Measurements from ENCODE around the gene GTF2H1. TPM values are rescaled to one million over a fixed set of nuclear protein-coding genes. Genes with fewer than 3 reads are reported as not detected.

GTF2H1 gene
- total RNA-seq, 2 donors from 2014 or later: 34.8 to 89.0 TPM

DNA sequence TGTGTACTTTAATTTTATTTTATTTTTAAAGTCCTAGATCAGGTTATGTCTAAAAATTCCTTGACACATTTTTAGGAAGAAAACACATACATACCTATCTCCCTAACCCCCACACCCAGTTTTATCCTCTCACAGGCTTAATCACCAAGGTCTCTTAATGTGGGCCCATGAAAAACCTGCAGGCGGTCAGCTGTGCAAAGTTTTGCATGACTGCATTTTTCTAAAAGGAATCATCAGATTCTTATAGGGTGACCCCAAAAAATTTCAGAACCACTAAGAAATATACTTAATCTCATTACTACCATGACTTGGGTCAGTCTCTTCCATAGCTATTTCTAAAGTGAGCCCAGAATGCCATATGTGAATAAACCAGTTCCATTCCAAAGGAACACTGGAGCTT is 36.5 kb upstream of the GTF2H1 start:
- no peaks in the 10 kb centered on the region for H3K4me1 ChIP-seq (replicated peaks)
- intact Hi-C loops (cut with DNase I): no loop called here

DNA sequence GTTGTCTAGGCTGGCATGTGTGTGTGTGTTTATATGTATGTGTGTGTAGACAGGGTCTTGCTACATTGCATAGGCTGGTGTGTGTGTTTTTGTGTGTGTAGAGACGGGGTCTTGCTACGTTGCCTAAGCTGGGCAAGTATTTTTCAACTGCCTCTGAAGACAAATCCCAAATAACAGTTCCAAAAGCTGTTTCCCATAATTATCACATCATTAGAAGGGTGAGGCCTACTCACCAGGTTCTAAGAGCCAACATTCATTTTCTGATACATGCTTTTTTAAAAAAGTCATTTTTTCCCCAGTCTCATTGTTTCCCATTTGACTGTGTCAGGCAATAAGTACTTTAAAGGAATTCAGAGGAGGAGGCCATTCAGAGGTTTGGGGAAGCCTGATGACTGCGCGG is 33.5 kb upstream of the GTF2H1 start:
- H3K9me3 ChIP-seq: no peaks in the 10 kb centered on the region
- H3K36me3 ChIP-seq: peaks cover 0 to 5% of the 10 kb centered on the region in 2 donors
- intact Hi-C loops (cut with DNase I): no loop called here
- 94% methylated on average over 4 of the region's 4 CpGs for WGBS
- H3K4me1 ChIP-seq (replicated peaks): no peaks in the 10 kb centered on the region
- TF ChIP-seq CTCF (IDR thresholded peaks at IDR 0.05) (no peak), POLR2AphosphoS5 (IDR thresholded peaks at IDR 0.05) (no peak), POLR2A (IDR thresholded peaks at IDR 0.05) (no peak)
- H3K4me3 ChIP-seq: no peak overlapping the region
- H3K27ac ChIP-seq: no peak overlapping the region
- DNase-seq (ENCODE audit: low spot score): no peak
- H3K27me3 ChIP-seq (replicated peaks; ENCODE audit: insufficient read depth): no peaks in the 10 kb centered on the region

More for the DNA sequence above, 36.5 kb upstream of the GTF2H1 start:
- TF ChIP-seq POLR2AphosphoS5 (IDR thresholded peaks at IDR 0.05): no peak
- TF ChIP-seq POLR2A (IDR thresholded peaks at IDR 0.05): no peak
- TF ChIP-seq CTCF (IDR thresholded peaks at IDR 0.05): no peak
- Histone ChIP-seq H3K27me3 (replicated peaks; ENCODE audit: insufficient read depth) (no peaks in the 10 kb centered on the region), H3K4me3 (no peak overlapping the region), H3K9me3 (no peaks in the 10 kb centered on the region), H3K36me3 (no peaks in the 10 kb centered on the region), H3K27ac (no peak overlapping the region)
- 100% methylated on average over 1 of the region's 1 CpG for WGBS
- DNase-seq (ENCODE audit: low spot score): no peak

GRCh38 chr11:18294862-18295261 is 27.5 kb upstream of the GTF2H1 start:
- Histone ChIP-seq H3K27me3 (replicated peaks; ENCODE audit: insufficient read depth) (no peaks in the 10 kb centered on the region), H3K4me1 (replicated peaks) (no peaks in the 10 kb centered on the region), H3K4me3 (no peak overlapping the region), H3K27ac (no peak overlapping the region), H3K9me3 (no peaks in the 10 kb centered on the region), H3K36me3 (peaks cover 0 to 5% of the 10 kb centered on the region in 2 donors)
- DNase-seq (ENCODE audit: low spot score): no peak
- intact Hi-C loops (cut with DNase I): no loop called here
- no peak for TF ChIP-seq CTCF (IDR thresholded peaks at IDR 0.05)
- TF ChIP-seq POLR2A (IDR thresholded peaks at IDR 0.05): no peak
- TF ChIP-seq POLR2AphosphoS5 (IDR thresholded peaks at IDR 0.05): no peak
- WGBS: 94% methylated on average over 5 of the region's 5 CpGs

DNA sequence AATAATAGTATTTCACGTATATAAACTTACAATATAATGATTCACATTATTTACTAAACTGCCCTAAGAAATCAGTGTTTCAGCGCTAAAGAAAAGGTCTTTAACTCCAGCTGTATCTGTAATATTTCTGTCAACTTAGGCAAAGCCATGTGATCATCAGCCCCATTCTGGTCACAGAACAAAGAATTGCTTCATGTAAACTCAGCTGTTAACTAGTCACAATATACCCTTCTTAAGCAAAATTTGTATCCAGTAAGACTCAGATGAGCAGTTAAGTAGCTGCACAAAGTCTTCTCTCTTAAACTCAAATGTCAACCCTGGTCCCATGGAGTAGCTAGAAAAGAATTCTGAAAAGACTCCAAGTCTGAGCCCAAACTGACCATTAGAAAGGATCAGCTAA is 27.1 kb upstream of the GTF2H1 start:
- Histone ChIP-seq H3K27ac (no peak overlapping the region), H3K36me3 (peaks cover 0 to 5% of the 10 kb centered on the region in 2 donors), H3K4me1 (replicated peaks) (no peaks in the 10 kb centered on the region), H3K27me3 (replicated peaks; ENCODE audit: insufficient read depth) (no peaks in the 10 kb centered on the region), H3K9me3 (no peaks in the 10 kb centered on the region), H3K4me3 (no peak overlapping the region)
- TF ChIP-seq POLR2A (IDR thresholded peaks at IDR 0.05) (no peak), CTCF (IDR thresholded peaks at IDR 0.05) (no peak), POLR2AphosphoS5 (IDR thresholded peaks at IDR 0.05) (no peak)
- intact Hi-C loops (cut with DNase I): no loop called here
- DNase-seq (ENCODE audit: low spot score): no peak
- 88% methylated on average over 2 of the region's 2 CpGs for WGBS

DNA sequence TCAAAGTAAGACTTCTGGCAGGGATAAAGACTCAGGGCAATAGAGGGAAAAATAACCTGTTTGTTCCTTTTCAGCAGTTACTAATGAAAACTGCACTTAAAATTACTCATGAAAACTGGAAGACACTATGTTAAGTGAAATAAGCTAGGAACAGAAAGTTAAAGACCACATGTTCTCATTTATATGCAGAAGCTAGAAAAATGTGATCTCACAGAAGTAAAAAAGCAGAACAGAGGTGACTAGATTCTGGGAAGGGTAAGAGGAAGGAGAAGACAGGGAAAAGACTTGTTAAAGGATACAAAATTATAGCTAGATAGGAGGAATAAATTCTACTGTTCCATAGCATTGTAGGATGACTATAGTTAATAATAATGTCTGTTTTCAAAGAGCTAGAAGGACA is 22.6 kb upstream of the GTF2H1 start:
- no peaks in the 10 kb centered on the region for H3K36me3 ChIP-seq
- no peak overlapping the region for H3K27ac ChIP-seq
- TF ChIP-seq CTCF (IDR thresholded peaks at IDR 0.05): no peak
- TF ChIP-seq POLR2A (IDR thresholded peaks at IDR 0.05): no peak
- TF ChIP-seq POLR2AphosphoS5 (IDR thresholded peaks at IDR 0.05): no peak

More for the DNA sequence above, 22.6 kb upstream of the GTF2H1 start:
- intact Hi-C loops (cut with DNase I): no loop called here
- no peaks in the 10 kb centered on the region for H3K27me3 ChIP-seq (replicated peaks; ENCODE audit: insufficient read depth)
- H3K9me3 ChIP-seq: no peaks in the 10 kb centered on the region
- no peaks in the 10 kb centered on the region for H3K4me1 ChIP-seq (replicated peaks)
- H3K4me3 ChIP-seq: no peak overlapping the region
- no peak for DNase-seq (ENCODE audit: low spot score)
